GM12878 (cell line): ENCODE measurements around the gene ZKSCAN2. TPM values are rescaled to one million over a fixed set of nuclear protein-coding genes. Genes with fewer than 3 reads are reported as not detected.

Source experiments
- ATF2 ChIP-seq: IDR thresholded peaks from 2 replicates; pipeline ENCODE4 v1.6.1; 2012; ENCODE audit warnings: low read length, inconsistent platforms
- BCLAF1 ChIP-seq: fragments of 450-650 bp; IDR thresholded peaks from 2 replicates; pipeline ENCODE4 v1.6.1; 2017; ENCODE audit warnings: antibody characterized with exemption, mild to moderate bottlenecking, moderate library complexity
- CTCF ChIP-seq, 3 experiments: IDR thresholded peaks in 2 of 3; conservative IDR thresholded peaks in 1 of 3; 2 replicates each; pipeline ENCODE4 v1.5.1; 2011; ENCODE audit warnings: low read depth in 3 of 3, low read length in 3 of 3, mild to moderate bottlenecking in 3 of 3, control low read depth in 2 of 3, moderate library complexity in 2 of 3, inconsistent platforms in 1 of 3, mixed read lengths in 1 of 3; ENCODE audit not compliant: control insufficient read depth in 2 of 3, insufficient read depth in 1 of 3; ENCODE audit errors: extremely low read depth in 1 of 3
- ELK1 ChIP-seq: IDR thresholded peaks from 2 replicates; pipeline ENCODE4 v1.6.1; 2012; ENCODE audit warnings: low read depth, low read length, improper control_type of control experiment
- GATAD2B ChIP-seq: fragments of 450-650 bp; conservative IDR thresholded peaks from 2 replicates; pipeline ENCODE4 v1.6.1; 2017; ENCODE audit warnings: low read depth, mild to moderate bottlenecking, moderate library complexity
- KAT2A ChIP-seq: conservative IDR thresholded peaks from 2 replicates; pipeline ENCODE4 v1.6.1; 2011; ENCODE audit warnings: low read depth, low read length; ENCODE audit not compliant: control insufficient read depth
- MEF2B ChIP-seq: fragments of 450-650 bp; IDR thresholded peaks from 2 replicates; pipeline ENCODE4 v1.6.1; 2018; ENCODE audit warnings: mild to moderate bottlenecking, moderate library complexity; ENCODE audit not compliant: partially characterized antibody, poor library complexity, severe bottlenecking
- MTA2 ChIP-seq: fragments of 450-650 bp; IDR thresholded peaks from 2 replicates; pipeline ENCODE4 v1.6.1; 2016; ENCODE audit warnings: low read depth, mild to moderate bottlenecking, moderate library complexity
- NBN ChIP-seq: fragments of 450-650 bp; IDR thresholded peaks from 2 replicates; pipeline ENCODE4 v1.6.1; 2016
- NFXL1 ChIP-seq: fragments of 450-650 bp; IDR thresholded peaks from 2 replicates; pipeline ENCODE4 v1.6.1; 2017; ENCODE audit warnings: antibody characterized with exemption, mild to moderate bottlenecking, borderline replicate concordance
- NFYA ChIP-seq: IDR thresholded peaks from 2 replicates; pipeline ENCODE4 v1.6.1; 2011; ENCODE audit warnings: low read depth, mild to moderate bottlenecking, low read length, improper control_type of control experiment, borderline replicate concordance
- NR2F1 ChIP-seq: fragments of 450-650 bp; conservative IDR thresholded peaks from 2 replicates; pipeline ENCODE4 v1.6.1; 2017; ENCODE audit warnings: mild to moderate bottlenecking
- PAX5 ChIP-seq: IDR thresholded peaks from 2 replicates; pipeline ENCODE4 v1.6.1; 2011; ENCODE audit warnings: low read depth, low read length, borderline replicate concordance
- SIN3A ChIP-seq: IDR thresholded peaks from 2 replicates; pipeline ENCODE4 v1.6.1; 2012; ENCODE audit warnings: low read depth, low read length, improper control_type of control experiment
- SPI1 ChIP-seq: IDR thresholded peaks from 2 replicates; pipeline ENCODE4 v1.6.1; 2011; ENCODE audit warnings: low read depth, mild to moderate bottlenecking, low read length, moderate library complexity, borderline replicate concordance; ENCODE audit not compliant: insufficient read depth
- USF1 ChIP-seq: IDR thresholded peaks from 2 replicates; pipeline ENCODE4 v1.6.1; 2011; ENCODE audit warnings: borderline replicate concordance, low read depth, mild to moderate bottlenecking, moderate library complexity, mixed read lengths, low read length; ENCODE audit not compliant: insufficient read depth; ENCODE audit errors: extremely low read length
- polyA plus RNA-seq, 11 experiments: library from polyadenylated mRNA; depleted of rRNA in 4 of 11; unstranded in 6 of 11; stranded (reverse) in 5 of 11; fragments of >200 nt; fragmentation: Nextera tagmentation in 4 of 11; fragmentation: Illumina TruSeq in 1 of 11; extraction: Ambion mirVana in 4 of 11; extraction: Trizol in 1 of 11; gene quantifications; 1 replicate in 1 of 11; 2 replicates in 10 of 11; pipeline versions ENCODE4 v1.2.1 to v1.2.3, GENCODE V29; 2011 to 2016; ENCODE audit warnings: inconsistent platforms in 2 of 11, missing spikeins in 2 of 11, low read depth in 1 of 11
- total RNA-seq, 4 experiments: library from RNA; depleted of rRNA in 3 of 4; stranded (reverse); fragments of >200 nt in 3 of 4; fragmentation: Illumina TruSeq in 1 of 4; extraction: Trizol in 1 of 4; gene quantifications; 2 replicates each; pipeline versions ENCODE4 v1.2.1 to v1.2.3, GENCODE V29; 2013 to 2021

ZKSCAN2 gene
- total and polyA plus RNA-seq, 10 of the 15 experiments (the other 5 are each of a cell fraction or from before 2014, with no cell fraction given): 0.75 to 6.6 (median 2.9) TPM

- TF ChIP-seq MTA2 (peak; percentile 71; the same call in 1 of the 2 replicates), GATAD2B (peak; percentile 76), CTCF (IDR thresholded peaks at IDR 0.05 in 2 of 3, conservative IDR thresholded peaks at IDR 0.05 in 1 of 3; ENCODE audit: control insufficient read depth in 2 of 3, extremely low read depth in 1 of 3, insufficient read depth in 1 of 3, low read depth in 3 of 3, low read length in 3 of 3) (no peak), BCLAF1 (no peak), NR2F1 (peak; percentile 73), SPI1 (peak; percentile 61; the same call in 1 of the 2 replicates), ATF2 (no peak), SIN3A (0 out of 2 replicates have a peak, but pooled peaks have one; percentile 36), NFXL1 (no peak), USF1 (no peak), MEF2B (peak; percentile 84), KAT2A (no peak), PAX5 (no peak; the same call in 1 of the 2 replicates), NBN (peak; percentile 93), NFYA (no peak), ELK1 (peak; percentile 41; the same call in 1 of the 2 replicates)
Observed at GRCh38 chr16:25257956-25258860, 563 bp upstream of the ZKSCAN2 start (continued).
